Measurements from ENCODE around the gene SPINK14.

DNA sequence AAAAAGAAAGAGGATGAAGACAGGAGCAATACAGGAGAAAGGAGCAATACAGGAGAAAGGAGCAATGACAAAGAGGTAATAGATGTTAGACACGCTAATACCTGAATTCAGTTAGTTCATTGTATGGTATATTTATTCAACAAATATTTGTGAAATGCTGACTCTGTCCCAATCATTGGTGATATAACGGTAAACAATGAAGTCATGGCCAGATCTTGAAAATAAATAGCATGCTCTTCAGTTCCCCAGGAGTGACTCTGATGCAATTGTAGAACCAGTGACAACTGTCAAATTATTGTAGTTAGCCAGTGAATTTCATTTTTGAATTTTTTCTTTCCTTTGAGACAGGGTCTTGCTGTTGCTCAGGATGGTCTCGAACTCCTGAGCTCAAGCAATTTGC is 48.0 kb upstream of the SPINK14 start:
- no peak for TF ChIP-seq EZH2 (IDR thresholded peaks at IDR 0.05; ENCODE audit: borderline replicate concordance, low read depth, low read length, poor library complexity, severe bottlenecking)
- no peak for TF ChIP-seq CTCF (conservative IDR thresholded peaks at IDR 0.05; ENCODE audit: low read depth, low read length)

Data from A673 (cell line).